Esophagus squamous epithelium (tissue), 5 donors: ENCODE data around the gene STXBP6. TPM values are rescaled to one million over a fixed set of nuclear protein-coding genes. Genes with fewer than 3 reads are reported as not detected.

Experiments
- DNase-seq: peaks from one replicate; lab custom pipeline; 2025; lab: John Stamatoyannopoulos, UW
- H3K27ac ChIP-seq, 4 donors: fragments of 200-600 bp; sonication (generic); one replicate each; pipeline ENCODE4 v1.5.1; 2016 to 2019; ENCODE audit warnings: mild to moderate bottlenecking in 1 of 4
- H3K27me3 ChIP-seq, 4 donors: fragments of 200-600 bp; sonication (generic); 1 replicate in 3 of 4; 2 replicates in 1 of 4; pipeline versions ENCODE4 v1.5.1 to v1.6.0; 2017 to 2021; ENCODE audit warnings: antibody characterized with exemption in 1 of 4
- H3K36me3 ChIP-seq, 3 donors: fragments of 200-600 bp; sonication (generic); one replicate each; pipeline ENCODE4 v1.5.1; 2016 to 2019
- H3K4me1 ChIP-seq, 3 donors: fragments of 200-600 bp; sonication (generic); one replicate each; pipeline ENCODE4 v1.5.1; 2017 to 2019
- H3K4me3 ChIP-seq, 4 donors: fragments of 200-600 bp; sonication (generic); 1 replicate in 3 of 4; 2 replicates in 1 of 4; pipeline ENCODE4 v1.5.1; 2016 to 2019; ENCODE audit warnings: mild to moderate bottlenecking in 2 of 4, moderate library complexity in 1 of 4
- H3K9me3 ChIP-seq, 3 donors: fragments of 200-600 bp; sonication (generic); one replicate each; pipeline ENCODE4 v1.5.1; 2016 to 2019
- CTCF ChIP-seq, 6 experiments: fragments of 450-650 bp in 4 of 6; fragments of 200-600 bp in 2 of 6; sonication (generic) in 2 of 6; IDR thresholded peaks; one replicate each; pipeline ENCODE4 v1.5.1; 2016 to 2019; ENCODE audit warnings: antibody characterized with exemption in 6 of 6, mild to moderate bottlenecking in 4 of 6, moderate library complexity in 4 of 6
- POLR2A ChIP-seq, 4 donors: fragments of 450-650 bp; IDR thresholded peaks; one replicate each; pipeline ENCODE4 v1.6.1; 2017; ENCODE audit warnings: antibody characterized with exemption in 4 of 4, mild to moderate bottlenecking in 4 of 4, moderate library complexity in 3 of 4
- WGBS, 2 donors: methylation state at CpG; one replicate each; pipeline ENCODE4 v1.1.5; 2018; 5-methylcytosine and 5-hydroxymethylcytosine counted together
- intact Hi-C: fragments of 100-400 bp; cut with DNase I; formaldehyde crosslinking; loops from one replicate; pipeline ENCODE4 v1.15.0; 2022
- total RNA-seq, 4 donors: library from RNA; depleted of rRNA; stranded (reverse); fragments of >200 nt; gene quantifications; one replicate each; pipeline ENCODE4 v1.1.0, GENCODE V29; 2016
- donor health status: DM: yes; HTN: yes; CAD: no.

STXBP6 gene
- total RNA-seq, 4 donors from 2014 or later = 1.2 to 9.7 (median 2.8) TPM

- TF ChIP-seq POLR2A (IDR thresholded peaks at IDR 0.05) = no peak
- TF ChIP-seq CTCF (IDR thresholded peaks at IDR 0.05) = no peak
- 41 to 52% methylated on average over 7 of the region's 7 CpGs for WGBS, 2 donors
- DNase-seq = no peak
- no peaks in the 10 kb centered on the region for H3K36me3 ChIP-seq
- H3K4me1 ChIP-seq = peaks cover 0 to 5% (median 0%) of the 10 kb centered on the region in 3 donors
- no peaks in the 10 kb centered on the region for H3K9me3 ChIP-seq
- H3K27me3 ChIP-seq = no peaks in the 10 kb centered on the region
- no peak overlapping the region for H3K4me3 ChIP-seq
- intact Hi-C loops = no loop called here
- no peak overlapping the region for H3K27ac ChIP-seq
Observed at GRCh38 chr14:24863968-24864684, 185.8 kb downstream of the STXBP6 start.

DNA sequence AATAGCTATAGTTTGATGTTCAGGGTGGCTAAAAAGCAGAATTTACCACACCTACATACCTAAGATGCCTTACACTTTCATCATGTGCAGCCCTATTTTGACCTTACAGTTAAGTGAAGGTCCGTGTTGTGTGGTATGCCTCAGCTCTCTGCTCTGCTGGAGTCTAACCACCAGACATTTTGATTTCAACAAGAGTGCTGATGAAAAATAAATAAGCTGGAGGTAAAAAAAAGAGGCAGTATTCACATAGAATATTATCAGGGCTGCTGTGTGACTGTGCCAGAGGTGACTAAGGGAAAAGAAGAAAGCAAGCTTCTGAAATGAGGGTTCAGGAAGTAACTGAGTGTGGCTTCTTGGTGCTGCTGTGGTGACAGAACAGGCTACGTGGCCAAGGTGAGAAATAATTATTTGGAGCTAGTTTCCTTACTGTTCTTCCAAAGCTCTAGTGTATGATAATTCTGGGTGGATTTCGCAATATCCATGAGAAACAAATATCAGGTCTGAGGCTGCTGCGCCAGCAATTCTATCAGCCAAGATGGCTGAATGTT, 188.8 kb downstream of the STXBP6 start:
- Histone ChIP-seq H3K4me1 (peaks cover 0 to 5% (median 0%) of the 10 kb centered on the region in 3 donors), H3K36me3 (no peaks in the 10 kb centered on the region), H3K9me3 (no peaks in the 10 kb centered on the region), H3K27ac (no peak overlapping the region), H3K4me3 (no peak overlapping the region), H3K27me3 (no peaks in the 10 kb centered on the region)
- TF ChIP-seq POLR2A (IDR thresholded peaks at IDR 0.05) (no peak), CTCF (IDR thresholded peaks at IDR 0.05) (no peak)
- DNase-seq = no peak
- intact Hi-C loops = no loop called here
- 53 to 63% methylated on average over 4 of the region's 4 CpGs for WGBS, 2 donors

DNA sequence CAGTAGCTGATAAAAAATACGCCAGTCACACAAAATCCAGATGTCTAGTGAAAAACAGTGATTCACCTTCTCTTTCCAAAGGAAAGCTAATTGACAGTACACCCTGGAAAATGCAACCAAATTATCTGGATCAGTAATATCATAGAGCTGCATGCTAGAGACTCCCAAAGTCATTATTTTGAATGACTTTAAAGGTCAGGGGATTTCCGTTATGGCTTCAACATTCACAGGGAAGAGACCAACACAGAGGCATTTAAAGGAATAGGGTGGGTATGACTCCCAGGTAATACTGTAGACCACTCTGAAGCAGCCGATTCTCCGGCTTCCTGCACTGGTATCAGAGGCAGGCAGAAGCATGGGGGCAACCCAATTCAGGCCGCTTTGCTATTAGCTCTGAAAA, 190.4 kb downstream of the STXBP6 start:
- Histone ChIP-seq H3K36me3 (no peaks in the 10 kb centered on the region), H3K9me3 (no peaks in the 10 kb centered on the region), H3K4me1 (peaks cover 0 to 5% (median 0%) of the 10 kb centered on the region in 3 donors), H3K4me3 (no peak overlapping the region), H3K27me3 (no peaks in the 10 kb centered on the region), H3K27ac (no peak overlapping the region)
- WGBS, 2 donors = 65 to 81% methylated on average over 5 of the region's 5 CpGs
- TF ChIP-seq POLR2A (IDR thresholded peaks at IDR 0.05) = no peak
- TF ChIP-seq CTCF (IDR thresholded peaks at IDR 0.05) = no peak
- DNase-seq = no peak
- intact Hi-C loops = no loop called here

GRCh38 chr14:24858684-24859083, 191.3 kb downstream of the STXBP6 start:
- Histone ChIP-seq H3K27ac (no peak overlapping the region), H3K9me3 (no peaks in the 10 kb centered on the region)
- 58 to 67% methylated on average over 4 of the region's 4 CpGs for WGBS, 2 donors

More at GRCh38 chr14:24858684-24859083, 191.3 kb downstream of the STXBP6 start:
- H3K4me1 ChIP-seq = peaks cover 0 to 5% (median 0%) of the 10 kb centered on the region in 3 donors
- no peak overlapping the region for H3K4me3 ChIP-seq
- H3K27me3 ChIP-seq = no peaks in the 10 kb centered on the region
- TF ChIP-seq CTCF (IDR thresholded peaks at IDR 0.05) = no peak
- TF ChIP-seq POLR2A (IDR thresholded peaks at IDR 0.05) = no peak
- no peak for DNase-seq
- intact Hi-C loops = no loop called here
- no peaks in the 10 kb centered on the region for H3K36me3 ChIP-seq
